K562 (cell line): ENCODE results near the gene CSRNP2. TPM values are rescaled to one million over a fixed set of nuclear protein-coding genes. Genes with fewer than 3 reads are reported as not detected.

Experiments used
- AFF4 ChIP-seq: sonication (generic); formaldehyde crosslinking; IDR thresholded peaks from 2 replicates; pipeline ENCODE4 v1.8.0; 2023; ENCODE audit warnings: mild to moderate bottlenecking, missing genetic modification reagents
- CREM ChIP-seq: IDR thresholded peaks from 2 replicates; pipeline ENCODE4 v1.6.1; 2014; ENCODE audit warnings: antibody characterized with exemption, low read depth
- E2F6 ChIP-seq, 2 experiments: IDR thresholded peaks; 2 replicates each; pipeline ENCODE4 v1.6.1; 2011; ENCODE audit warnings: borderline replicate concordance in 1 of 2, control low read depth in 1 of 2, low read depth in 1 of 2, low read length in 1 of 2, mild to moderate bottlenecking in 1 of 2, mixed read lengths in 1 of 2, moderate library complexity in 1 of 2; ENCODE audit not compliant: insufficient read depth in 1 of 2, insufficient read length in 1 of 2, poor library complexity in 1 of 2, severe bottlenecking in 1 of 2; ENCODE audit errors: extremely low read depth in 1 of 2
- GATAD2A ChIP-seq: fragments of 450-650 bp; IDR thresholded peaks from 2 replicates; pipeline ENCODE4 v1.6.1; 2017
- HNRNPLL ChIP-seq: fragments of 200-400 bp; formaldehyde crosslinking; IDR thresholded peaks from 2 replicates; pipeline ENCODE4 v1.6.1; 2017; ENCODE audit warnings: low read length, low read depth, mild to moderate bottlenecking; ENCODE audit not compliant: poor library complexity, severe bottlenecking
- L3MBTL2 ChIP-seq: fragments of 450-650 bp; IDR thresholded peaks from 2 replicates; pipeline ENCODE4 v1.6.1; 2016; ENCODE audit warnings: mild to moderate bottlenecking, moderate library complexity
- MXI1 ChIP-seq: IDR thresholded peaks from 2 replicates; pipeline ENCODE4 v1.6.1; 2011; ENCODE audit warnings: low read depth, mild to moderate bottlenecking, improper control_type of control experiment, low read length
- NONO ChIP-seq, 2 experiments: fragments of 200-400 bp in 1 of 2; fragments of 450-650 bp in 1 of 2; formaldehyde crosslinking in 1 of 2; IDR thresholded peaks; 2 replicates each; pipeline ENCODE4 v1.6.1; 2017; ENCODE audit warnings: low read depth in 2 of 2, mild to moderate bottlenecking in 2 of 2, moderate library complexity in 2 of 2, low read length in 1 of 2
- RNF2 ChIP-seq: sonication (generic); IDR thresholded peaks from 2 replicates; pipeline ENCODE4 v1.6.1; 2016
- SRSF1 ChIP-seq: fragments of 200-400 bp; formaldehyde crosslinking; IDR thresholded peaks from 2 replicates; pipeline ENCODE4 v1.6.1; 2017; ENCODE audit warnings: mild to moderate bottlenecking, low read depth, low read length, moderate library complexity
- ZBTB11 ChIP-seq, 3 experiments: fragments of 200-800 bp in 1 of 3; fragments of 250-450 bp in 1 of 3; fragments of 450-650 bp in 1 of 3; sonication (Bioruptor Pico) in 1 of 3; sonication (Bioruptor generic) in 1 of 3; formaldehyde crosslinking in 1 of 3; IDR thresholded peaks; 2 replicates each; pipeline versions ENCODE4 v1.6.1 to v1.8.0; 2016 to 2022; ENCODE audit warnings: mild to moderate bottlenecking in 2 of 3, missing genetic modification characterization in 2 of 3, missing compliant biosample characterization in 1 of 3, moderate library complexity in 1 of 3
- ZFX ChIP-seq: sonication (generic); formaldehyde crosslinking; IDR thresholded peaks from 2 replicates; pipeline ENCODE4 v1.8.0; 2022; ENCODE audit warnings: mild to moderate bottlenecking, missing genetic modification reagents, moderate library complexity
- ZNF175 ChIP-seq: fragments of 200-800 bp; sonication (Bioruptor generic); IDR thresholded peaks from 2 replicates; pipeline ENCODE4 v1.6.1; 2016; ENCODE audit warnings: low read depth, mild to moderate bottlenecking, missing genetic modification characterization, missing compliant biosample characterization
- ZNF184 ChIP-seq: sonication (generic); formaldehyde crosslinking; IDR thresholded peaks from 2 replicates; pipeline ENCODE4 v1.5.0; 2020; ENCODE audit warnings: missing genetic modification reagents
- ZNF395 ChIP-seq: fragments of 200-800 bp; sonication (Bioruptor generic); IDR thresholded peaks from 2 replicates; pipeline ENCODE4 v1.6.1; 2017; ENCODE audit warnings: missing genetic modification characterization, missing compliant biosample characterization
- ZNF589 ChIP-seq: fragments of 200-800 bp; sonication (Bioruptor generic); IDR thresholded peaks from 2 replicates; pipeline ENCODE4 v1.6.1; 2016; ENCODE audit warnings: low read depth, missing genetic modification characterization, missing compliant biosample characterization
- polyA plus RNA-seq, 8 experiments: library from polyadenylated mRNA; depleted of rRNA in 4 of 8; stranded (reverse) in 5 of 8; unstranded in 3 of 8; fragments of >200 nt; fragmentation: Nextera tagmentation in 2 of 8; fragmentation: Illumina TruSeq in 1 of 8; extraction: Ambion mirVana in 2 of 8; extraction: Trizol in 1 of 8; gene quantifications; 2 replicates each; pipeline versions ENCODE4 v1.2.1 to v1.2.3, GENCODE V29; 2011 to 2014; ENCODE audit warnings: inconsistent platforms in 1 of 8, missing spikeins in 1 of 8
- total RNA-seq, 7 experiments: library from RNA; depleted of rRNA in 6 of 7; stranded (reverse); fragments of >200 nt in 6 of 7; fragmentation: Illumina TruSeq in 2 of 7; extraction: Trizol in 2 of 7; gene quantifications; 2 replicates each; pipeline versions ENCODE4 v1.2.1 to v1.2.3, GENCODE V29; 2011 to 2021; ENCODE audit warnings: low replicate concordance in 1 of 7

The CSRNP2 gene
- total and polyA plus RNA-seq, 9 of the 15 experiments (the other 6 are each of a cell fraction or from before 2014, with no cell fraction given): 1.6 to 13.9 (median 5.9) TPM

- peak; percentile 48 for TF ChIP-seq AFF4 (CRISPR knock-in tag)
- peak; percentile 65; the same call in 1 of the 2 replicates for TF ChIP-seq RNF2
- TF ChIP-seq L3MBTL2: peak; percentile 79
- TF ChIP-seq SRSF1: no peak
- peak; percentile 66 for TF ChIP-seq HNRNPLL
- TF ChIP-seq ZNF184: peak; percentile 99
- 0 out of 2 replicates have a peak, but pooled peaks have one; percentile 52 for TF ChIP-seq ZNF589
- TF ChIP-seq ZFX (CRISPR knock-in tag): peak; percentile 92
- TF ChIP-seq NONO (IDR thresholded peaks at IDR 0.05; ENCODE audit: low read depth in 2 of 2, low read length in 1 of 2): peak; percentile 93 to 100
- peak in 2 of 3 experiments; percentile 41 to 95; a peak in 3 of 6 replicates for TF ChIP-seq ZBTB11 (CRISPR knock-in tag; IDR thresholded peaks at IDR 0.05)
- TF ChIP-seq MXI1: 0 out of 2 replicates have a peak, but pooled peaks have one; percentile 23
- TF ChIP-seq ZNF395: peak; percentile 58; the same call in 1 of the 2 replicates
- 0 out of 2 replicates have a peak, but pooled peaks have one; percentile 46 for TF ChIP-seq ZNF175
- 0 out of 2 replicates have a peak, but pooled peaks have one; percentile 56 for TF ChIP-seq GATAD2A
- TF ChIP-seq E2F6 (IDR thresholded peaks at IDR 0.05; ENCODE audit: borderline replicate concordance in 1 of 2, extremely low read depth in 1 of 2, insufficient read depth in 1 of 2, insufficient read length in 1 of 2, low read depth in 1 of 2, low read length in 1 of 2, poor library complexity in 1 of 2, severe bottlenecking in 1 of 2): peak; percentile 22 to 64
- TF ChIP-seq CREM: peak; percentile 82
Observed at GRCh38 chr12:51083126-51083833, at the start of gene CSRNP2 (continued).
